ENCODE measurements around the gene RNASEH2A.

GRCh38 chr19:12792853-12793289 lies 13.5 kb upstream of the RNASEH2A start:
- TF ChIP-seq CTCF (optimal IDR thresholded peaks at IDR 0.05 in 1 of 3, IDR thresholded peaks at IDR 0.05 in 1 of 3, conservative IDR thresholded peaks at IDR 0.05 in 1 of 3; ENCODE audit: extremely low read depth in 1 of 3, insufficient read depth in 2 of 3, low read length in 3 of 3) (no peak), EZH2 (IDR thresholded peaks at IDR 0.05; ENCODE audit: low read length) (no peak)
